ENCODE data around the gene DUS2.
"Not testable (repeated sequence)": the region's sequence is repeated elsewhere in the genome, so short reads cannot be mapped to it uniquely, and the experiment has no call there.

Gene DUS2

GRCh38 chr16:68093816-68094613, 70.9 kb downstream of the DUS2 start:
- DNase-seq = no peak

- no peak for DNase-seq
Observed at GRCh38 chr16:68094614-68094934, 71.5 kb downstream of the DUS2 start.

GRCh38 chr16:68096491-68096890, 73.4 kb downstream of the DUS2 start:
- no peak for DNase-seq

GRCh38 chr16:68097088-68097487, 74.0 kb downstream of the DUS2 start:
- DNase-seq = no peak

- no peak for DNase-seq
Observed at GRCh38 chr16:68097895-68098294, 74.8 kb downstream of the DUS2 start.

- no peak for DNase-seq
Observed at GRCh38 chr16:68100488-68100887, 77.4 kb downstream of the DUS2 start.

GRCh38 chr16:68105611-68106010, 82.5 kb downstream of the DUS2 start:
- no peak for DNase-seq

- not testable (repeated sequence) for DNase-seq
Observed at GRCh38 chr16:68107230-68107928, 84.3 kb downstream of the DUS2 start.

GRCh38 chr16:68109156-68109555, 86.1 kb downstream of the DUS2 start:
- DNase-seq = not testable (repeated sequence)

- not testable (repeated sequence) for DNase-seq
Observed at GRCh38 chr16:68110611-68111010, 87.5 kb downstream of the DUS2 start.

- no peak for DNase-seq
Observed at GRCh38 chr16:68111379-68111778, 88.3 kb downstream of the DUS2 start.

GRCh38 chr16:68113059-68113761, 90.1 kb downstream of the DUS2 start:
- DNase-seq = no peak

GRCh38 chr16:68113765-68114240, 90.7 kb downstream of the DUS2 start:
- no peak for DNase-seq

GRCh38 chr16:68114939-68115338, 91.9 kb downstream of the DUS2 start:
- not testable (repeated sequence) for DNase-seq

GRCh38 chr16:68115851-68116250, 92.8 kb downstream of the DUS2 start:
- no peak for DNase-seq

- no peak for DNase-seq
Observed at GRCh38 chr16:68116256-68116867, 93.3 kb downstream of the DUS2 start.

- DNase-seq = no peak
Observed at GRCh38 chr16:68117884-68118283, 94.8 kb downstream of the DUS2 start.

- not testable (repeated sequence) for DNase-seq
Observed at GRCh38 chr16:68118954-68119353, 95.9 kb downstream of the DUS2 start.

- not testable (repeated sequence) for DNase-seq
Observed at GRCh38 chr16:68120496-68120895, 97.4 kb downstream of the DUS2 start.

- DNase-seq = no peak
Observed at GRCh38 chr16:68126395-68126794, 103.3 kb downstream of the DUS2 start.

- no peak for DNase-seq
Observed at GRCh38 chr16:68128577-68129305, 105.7 kb downstream of the DUS2 start.

Measured in cerebellar nuclear complex (tissue), 1 donor.